IMR-90 (cell line): Measurements from ENCODE around the gene GUCY2F.

Experiments used
- BHLHE40 ChIP-seq: fragments of 150-350 bp; IDR thresholded peaks from 2 replicates; pipeline ENCODE4 v1.6.1; 2016; ENCODE audit warnings: mild to moderate bottlenecking, low read depth, low read length
- CEBPB ChIP-seq: IDR thresholded peaks from 2 replicates; pipeline ENCODE4 v1.6.1; 2012; ENCODE audit warnings: low read depth, low read length, improper control_type of control experiment
- CTCF ChIP-seq: conservative IDR thresholded peaks from 2 replicates; pipeline ENCODE4 v1.5.1; 2012; ENCODE audit warnings: mild to moderate bottlenecking, low read depth, low read length, improper control_type of control experiment
- ELK1 ChIP-seq: fragments of 150-350 bp; IDR thresholded peaks from 2 replicates; pipeline ENCODE4 v1.6.1; 2016; ENCODE audit warnings: low read depth, mild to moderate bottlenecking, low read length, moderate library complexity, borderline replicate concordance
- FOS ChIP-seq: fragments of 150-350 bp; IDR thresholded peaks from 2 replicates; pipeline ENCODE4 v1.6.1; 2016; ENCODE audit warnings: low read depth, low read length
- MAFK ChIP-seq: IDR thresholded peaks from 2 replicates; pipeline ENCODE4 v1.6.1; 2012; ENCODE audit warnings: low read depth, low read length, improper control_type of control experiment
- POLR2A ChIP-seq: IDR thresholded peaks from 2 replicates; pipeline ENCODE4 v1.6.1; 2012; ENCODE audit warnings: mild to moderate bottlenecking, low read depth, low read length
- RAD21 ChIP-seq: IDR thresholded peaks from 2 replicates; pipeline ENCODE4 v1.6.1; 2012; ENCODE audit warnings: low read length, improper control_type of control experiment
- SMC3 ChIP-seq: fragments of 150-350 bp; IDR thresholded peaks from 2 replicates; pipeline ENCODE4 v1.6.1; 2016; ENCODE audit warnings: low read depth, mild to moderate bottlenecking, antibody characterized with exemption, low read length, moderate library complexity

- TF ChIP-seq CTCF (no peak), POLR2A (no peak), MAFK (no peak), RAD21 (no peak), BHLHE40 (no peak), SMC3 (no peak), FOS (no peak), ELK1 (no peak), CEBPB (no peak)
Measured at GRCh38 chrX:109378281-109378680, 103.6 kb downstream of the GUCY2F start.
